ENCODE data around the gene ARHGEF25.
"Not testable (repeated sequence)": the region's sequence is repeated elsewhere in the genome, so short reads cannot be mapped to it uniquely, and the experiment has no call there.

ARHGEF25 gene

GRCh38 chr12:57632073-57632957, 21.1 kb downstream of the ARHGEF25 start:
- TF ChIP-seq, protein P1, sequence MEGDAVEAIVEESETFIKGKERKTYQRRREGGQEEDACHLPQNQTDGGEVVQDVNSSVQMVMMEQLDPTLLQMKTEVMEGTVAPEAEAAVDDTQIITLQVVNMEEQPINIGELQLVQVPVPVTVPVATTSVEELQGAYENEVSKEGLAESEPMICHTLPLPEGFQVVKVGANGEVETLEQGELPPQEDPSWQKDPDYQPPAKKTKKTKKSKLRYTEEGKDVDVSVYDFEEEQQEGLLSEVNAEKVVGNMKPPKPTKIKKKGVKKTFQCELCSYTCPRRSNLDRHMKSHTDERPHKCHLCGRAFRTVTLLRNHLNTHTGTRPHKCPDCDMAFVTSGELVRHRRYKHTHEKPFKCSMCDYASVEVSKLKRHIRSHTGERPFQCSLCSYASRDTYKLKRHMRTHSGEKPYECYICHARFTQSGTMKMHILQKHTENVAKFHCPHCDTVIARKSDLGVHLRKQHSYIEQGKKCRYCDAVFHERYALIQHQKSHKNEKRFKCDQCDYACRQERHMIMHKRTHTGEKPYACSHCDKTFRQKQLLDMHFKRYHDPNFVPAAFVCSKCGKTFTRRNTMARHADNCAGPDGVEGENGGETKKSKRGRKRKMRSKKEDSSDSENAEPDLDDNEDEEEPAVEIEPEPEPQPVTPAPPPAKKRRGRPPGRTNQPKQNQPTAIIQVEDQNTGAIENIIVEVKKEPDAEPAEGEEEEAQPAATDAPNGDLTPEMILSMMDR (IDR thresholded peaks at IDR 0.05; ENCODE audit: low read depth, low read length) = peak; percentile 1
- DNase-seq (ENCODE audit: low read depth, low spot score) = no peak
- peak overlapping the region; percentile 49 for H3K4me3 ChIP-seq (ENCODE audit: low read depth, low read length)
- in situ Hi-C loops (cut with HindIII; ENCODE audit: low sequenced_read_pairs) = no loop called here

DNA sequence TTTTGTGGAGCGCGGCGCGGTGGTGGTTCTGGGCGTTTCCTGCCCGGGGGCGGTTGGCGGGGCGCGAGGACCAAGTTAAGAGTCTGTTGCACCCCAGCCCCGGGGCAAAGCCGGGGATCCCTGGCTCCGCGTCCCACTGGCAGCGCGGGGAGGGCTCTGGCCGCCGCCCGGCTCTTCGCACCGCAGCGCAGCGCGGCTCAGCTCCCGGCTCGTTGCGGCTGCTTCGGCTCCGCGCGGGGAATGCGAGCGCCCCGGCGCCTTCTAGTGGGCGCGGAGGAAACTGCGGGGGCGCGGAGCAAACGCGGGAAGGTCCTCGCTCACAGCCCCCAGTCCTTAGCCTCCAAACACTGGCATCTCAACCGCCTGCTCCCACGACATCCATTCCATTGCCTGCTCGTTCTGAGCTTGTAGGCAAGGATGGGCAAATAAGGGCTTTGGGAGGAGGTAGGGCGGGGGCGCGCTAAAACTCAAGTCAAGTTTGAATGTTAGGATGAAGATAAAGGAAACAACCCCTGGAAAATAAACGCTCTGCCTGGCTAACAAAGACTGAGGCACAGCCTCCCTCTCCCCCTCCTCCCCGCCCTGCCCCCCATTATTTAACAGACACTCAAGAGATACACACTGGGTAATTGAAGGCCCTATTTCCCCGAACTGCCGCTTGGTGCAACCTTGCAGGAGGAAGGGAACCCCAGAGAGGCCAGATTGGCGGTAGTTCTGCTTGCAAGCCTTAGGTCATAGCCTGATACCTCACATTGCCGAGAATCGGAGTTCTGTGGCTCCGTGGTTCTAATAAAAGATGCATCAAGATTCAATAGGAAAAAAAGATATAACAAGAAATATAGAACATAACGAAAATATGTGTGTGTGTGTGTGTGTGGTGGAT, 22.0 kb downstream of the ARHGEF25 start, which contains the start of gene B4GALNT1:
B4GALNT1 (minus strand) TSS at position 244 of the 883 bp plus-strand sequence. CDS start 1,069 bp downstream, outside the sequence.
- peak within 1 kb of the TSS; percentile 49 for H3K4me3 ChIP-seq (ENCODE audit: low read depth, low read length)
- in situ Hi-C loops (cut with HindIII; ENCODE audit: low sequenced_read_pairs) = no loop called here
- peak; percentile 47 for DNase-seq (ENCODE audit: low read depth, low spot score)
- TF ChIP-seq, protein P1 (IDR thresholded peaks at IDR 0.05; ENCODE audit: low read depth, low read length) = peak; percentile 87

- in situ Hi-C loops (cut with HindIII; ENCODE audit: low sequenced_read_pairs); H3K4me3 ChIP-seq (ENCODE audit: low read depth, low read length); DNase-seq (ENCODE audit: low read depth, low spot score): not testable (repeated sequence)
These were observed 25.5 kb downstream of the ARHGEF25 start for GRCh38 chr12:57636731-57637130.

DNA sequence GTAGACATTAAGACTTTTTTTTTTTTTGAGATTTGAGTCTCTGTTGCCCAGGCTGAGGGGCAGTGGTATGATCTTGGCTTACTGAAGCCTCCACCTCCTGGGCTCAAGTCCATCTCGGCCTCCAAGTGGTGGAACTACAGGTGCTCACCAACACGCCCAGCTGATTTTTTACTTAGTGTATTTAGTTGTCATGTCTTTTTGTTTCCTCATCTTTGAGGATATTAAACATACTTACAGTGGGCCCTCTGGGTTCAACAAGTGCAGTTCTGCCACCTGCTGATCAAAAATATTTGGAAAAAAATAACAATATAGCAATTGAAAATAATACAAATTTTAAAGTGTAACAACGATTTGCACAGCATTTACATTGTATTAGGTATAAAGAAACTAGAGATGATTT, 26.1 kb downstream of the ARHGEF25 start:
- in situ Hi-C loops (cut with HindIII; ENCODE audit: low sequenced_read_pairs) = no loop called here
- no peak for DNase-seq (ENCODE audit: low read depth, low spot score)
- TF ChIP-seq, protein P1 (IDR thresholded peaks at IDR 0.05; ENCODE audit: low read depth, low read length) = no peak
- no peak overlapping the region for H3K4me3 ChIP-seq (ENCODE audit: low read depth, low read length)

- in situ Hi-C loops (cut with HindIII; ENCODE audit: low sequenced_read_pairs) = no loop called here
- TF ChIP-seq, protein P1 (IDR thresholded peaks at IDR 0.05; ENCODE audit: low read depth, low read length) = no peak
- no peak overlapping the region for H3K4me3 ChIP-seq (ENCODE audit: low read depth, low read length)
- DNase-seq (ENCODE audit: low read depth, low spot score) = no peak
These were observed 26.9 kb downstream of the ARHGEF25 start for GRCh38 chr12:57638096-57638495.

GRCh38 chr12:57640175-57641042, 29.2 kb downstream of the ARHGEF25 start:
- TF ChIP-seq, protein P1 (IDR thresholded peaks at IDR 0.05; ENCODE audit: low read depth, low read length) = no peak
- no peak overlapping the region for H3K4me3 ChIP-seq (ENCODE audit: low read depth, low read length)
- DNase-seq (ENCODE audit: low read depth, low spot score) = no peak
- in situ Hi-C loops (cut with HindIII; ENCODE audit: low sequenced_read_pairs) = no loop called here

Measured in astrocyte of the spinal cord (primary cell).